GM18861 (cell line): ENCODE data around the gene CALCOCO1.

Experiments
- ATAC-seq: cut with Tn5 transposase; IDR thresholded peaks from one replicate; pipeline ENCODE4 v1.9.1; 2021; ENCODE audit not compliant: unreplicated experiment

Gene CALCOCO1

GRCh38 chr12:53664936-53665335 lies 62.3 kb downstream of the CALCOCO1 start:
- no peak for ATAC-seq

GRCh38 chr12:53664191-53664590 lies 63.1 kb downstream of the CALCOCO1 start:
- no peak for ATAC-seq

- ATAC-seq: no peak
Observed at GRCh38 chr12:53660041-53660440, 67.2 kb downstream of the CALCOCO1 start.

GRCh38 chr12:53659571-53659981 lies 67.7 kb downstream of the CALCOCO1 start:
- no peak for ATAC-seq

- ATAC-seq: no peak
Observed at GRCh38 chr12:53659011-53659551, 68.2 kb downstream of the CALCOCO1 start.
